HEK293 (cell line): ENCODE data around the gene ARHGEF7.

Source experiments
- CTCF ChIA-PET: fragments of 350-600 bp; formaldehyde crosslinking; extraction: SDS; loops from one replicate; lab custom pipeline; 2021; ENCODE audit warnings: antibody characterized with exemption; lab: Yijun Ruan, JAX
- POLR2A ChIA-PET: fragments of 300-600 bp; formaldehyde crosslinking; extraction: SDS; loops from one replicate; lab custom pipeline; 2020; ENCODE audit warnings: antibody characterized with exemption, inconsistent platforms; lab: Yijun Ruan, JAX
- H3K27ac ChIP-seq: fragments of 200-500 bp; sonication (Bioruptor generic); 2 replicates; pipeline ENCODE4 v1.5.1; 2014; ENCODE audit warnings: low read depth, low read length, control low read depth, inconsistent platforms; ENCODE audit errors: extremely low read depth
- H3K36me3 ChIP-seq, 2 experiments: fragments of 200-500 bp in 1 of 2; sonication (Bioruptor generic) in 1 of 2; 1 replicate in 1 of 2; 2 replicates in 1 of 2; pipeline ENCODE4 v1.5.1; 2014 to 2017; ENCODE audit warnings: inconsistent platforms in 2 of 2, low read length in 2 of 2; ENCODE audit not compliant: control insufficient read depth in 2 of 2, insufficient read depth in 1 of 2
- H3K4me1 ChIP-seq: fragments of 200-500 bp; sonication (Bioruptor generic); 2 replicates; pipeline ENCODE4 v1.5.1; 2014; ENCODE audit warnings: mild to moderate bottlenecking, low read length, inconsistent platforms; ENCODE audit not compliant: control insufficient read depth, insufficient read depth
- H3K4me3 ChIP-seq: 2 replicates; pipeline ENCODE4 v1.5.1; 2011; ENCODE audit warnings: low read depth, mild to moderate bottlenecking, control low read depth, low read length, moderate library complexity
- H3K9me3 ChIP-seq: fragments of 200-500 bp; sonication (Bioruptor generic); 2 replicates; pipeline ENCODE4 v1.5.1; 2014; ENCODE audit warnings: low read depth, low read length, inconsistent platforms; ENCODE audit not compliant: control insufficient read depth, insufficient read depth
- GLI4 ChIP-seq: fragments of 450-650 bp; formaldehyde crosslinking; IDR thresholded peaks from 2 replicates; pipeline ENCODE4 v1.5.1; 2016; ENCODE audit warnings: missing biosample characterization, missing genetic modification characterization
- HOXA7 ChIP-seq: sonication (generic); formaldehyde crosslinking; IDR thresholded peaks from 2 replicates; pipeline ENCODE4 v1.8.1; 2022; ENCODE audit warnings: missing genetic modification reagents, borderline replicate concordance
- HOXC10 ChIP-seq: sonication (generic); formaldehyde crosslinking; IDR thresholded peaks from 2 replicates; pipeline ENCODE4 v1.8.1; 2023; ENCODE audit warnings: mild to moderate bottlenecking, missing genetic modification reagents
- KLF10 ChIP-seq: fragments of 450-650 bp; IDR thresholded peaks from 2 replicates; pipeline ENCODE4 v1.5.1; 2018; ENCODE audit warnings: missing biosample characterization, mild to moderate bottlenecking, missing genetic modification characterization
- SP7 ChIP-seq: fragments of 450-650 bp; formaldehyde crosslinking; IDR thresholded peaks from 2 replicates; pipeline ENCODE4 v1.5.1; 2016; ENCODE audit warnings: missing biosample characterization, missing genetic modification characterization
- TRIM28 ChIP-seq: IDR thresholded peaks from 2 replicates; pipeline ENCODE4 v1.6.1; 2011; ENCODE audit warnings: low read length, control low read depth, borderline replicate concordance
- ZBTB17 ChIP-seq: fragments of 450-650 bp; formaldehyde crosslinking; IDR thresholded peaks from 2 replicates; pipeline ENCODE4 v1.5.1; 2016; ENCODE audit warnings: missing biosample characterization, missing genetic modification characterization
- ZEB2 ChIP-seq: fragments of 450-650 bp; formaldehyde crosslinking; IDR thresholded peaks from 2 replicates; pipeline ENCODE4 v1.5.1; 2016; ENCODE audit warnings: missing biosample characterization, missing genetic modification characterization
- ZFP41 ChIP-seq: fragments of 450-650 bp; formaldehyde crosslinking; IDR thresholded peaks from 2 replicates; pipeline ENCODE4 v1.5.1; 2016; ENCODE audit warnings: missing biosample characterization, missing genetic modification characterization, borderline replicate concordance
- ZNF138 ChIP-seq: fragments of 450-650 bp; formaldehyde crosslinking; IDR thresholded peaks from 2 replicates; pipeline ENCODE4 v1.5.1; 2016; ENCODE audit warnings: missing biosample characterization, missing genetic modification characterization, borderline replicate concordance
- ZNF335 ChIP-seq: fragments of 450-650 bp; formaldehyde crosslinking; conservative IDR thresholded peaks from 2 replicates; pipeline ENCODE4 v1.5.1; 2016; ENCODE audit warnings: missing biosample characterization, missing genetic modification characterization
- ZNF501 ChIP-seq: fragments of 450-650 bp; formaldehyde crosslinking; IDR thresholded peaks from 2 replicates; pipeline ENCODE4 v1.5.1; 2016; ENCODE audit warnings: missing biosample characterization, missing genetic modification characterization
- ZNF548 ChIP-seq: fragments of 450-650 bp; formaldehyde crosslinking; IDR thresholded peaks from 2 replicates; pipeline ENCODE4 v1.5.1; 2016; ENCODE audit warnings: missing biosample characterization, missing genetic modification characterization
- ZNF561 ChIP-seq: fragments of 450-650 bp; IDR thresholded peaks from 2 replicates; pipeline ENCODE4 v1.5.1; 2018; ENCODE audit warnings: missing biosample characterization, missing genetic modification characterization, borderline replicate concordance
- ZNF629 ChIP-seq: fragments of 450-650 bp; formaldehyde crosslinking; IDR thresholded peaks from 2 replicates; pipeline ENCODE4 v1.5.1; 2017; ENCODE audit warnings: missing biosample characterization, missing genetic modification characterization
- ZNF701 ChIP-seq: fragments of 450-650 bp; formaldehyde crosslinking; IDR thresholded peaks from 2 replicates; pipeline ENCODE4 v1.5.1; 2016; ENCODE audit warnings: missing biosample characterization, missing genetic modification characterization
- TF ChIP-seq, protein P1 (sequence below): fragments of 450-650 bp; formaldehyde crosslinking; IDR thresholded peaks from 2 replicates; pipeline ENCODE4 v1.5.1; 2016; ENCODE audit warnings: missing biosample characterization, missing genetic modification characterization
- TF ChIP-seq, protein P2 (sequence below): fragments of 450-650 bp; formaldehyde crosslinking; IDR thresholded peaks from 2 replicates; pipeline ENCODE4 v1.5.1; 2017; ENCODE audit warnings: missing biosample characterization, missing genetic modification characterization
- TF ChIP-seq, protein P3 (sequence below): fragments of 450-650 bp; formaldehyde crosslinking; conservative IDR thresholded peaks from 2 replicates; pipeline ENCODE4 v1.5.1; 2016; ENCODE audit warnings: low read depth, missing biosample characterization, missing genetic modification characterization
- TF ChIP-seq, protein P4 (sequence below): fragments of 450-650 bp; formaldehyde crosslinking; IDR thresholded peaks from 2 replicates; pipeline ENCODE4 v1.5.1; 2016; ENCODE audit warnings: missing biosample characterization, missing genetic modification characterization
- TF ChIP-seq, protein P5 (sequence below): fragments of 450-650 bp; formaldehyde crosslinking; IDR thresholded peaks from 2 replicates; pipeline ENCODE4 v1.5.1; 2017; ENCODE audit warnings: missing biosample characterization, missing genetic modification characterization
- TF ChIP-seq, protein P6 (sequence below): fragments of 450-650 bp; formaldehyde crosslinking; IDR thresholded peaks from 2 replicates; pipeline ENCODE4 v1.5.1; 2016; ENCODE audit warnings: missing biosample characterization, missing genetic modification characterization

ARHGEF7 gene

DNA sequence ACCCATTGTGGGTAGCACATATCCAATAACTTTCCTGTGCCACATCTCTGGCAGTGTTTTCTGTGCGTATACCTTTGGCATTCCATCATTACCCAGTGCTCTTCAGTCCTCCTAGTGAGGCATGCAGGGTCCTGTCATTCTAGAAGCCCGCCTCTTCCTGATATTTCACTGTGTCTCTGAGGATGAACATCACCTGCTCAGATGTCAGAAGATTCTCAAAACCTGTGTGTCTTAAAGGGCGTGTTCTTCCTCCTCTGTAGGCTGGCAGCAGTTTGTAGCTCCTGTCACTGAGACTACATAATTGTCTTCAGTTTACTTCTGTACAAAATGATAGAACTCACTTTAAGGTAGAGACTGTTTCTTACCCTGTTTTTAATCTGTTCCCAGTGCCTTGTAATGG, 148.5 kb downstream of the ARHGEF7 start (continued):
- TF ChIP-seq, protein P1, sequence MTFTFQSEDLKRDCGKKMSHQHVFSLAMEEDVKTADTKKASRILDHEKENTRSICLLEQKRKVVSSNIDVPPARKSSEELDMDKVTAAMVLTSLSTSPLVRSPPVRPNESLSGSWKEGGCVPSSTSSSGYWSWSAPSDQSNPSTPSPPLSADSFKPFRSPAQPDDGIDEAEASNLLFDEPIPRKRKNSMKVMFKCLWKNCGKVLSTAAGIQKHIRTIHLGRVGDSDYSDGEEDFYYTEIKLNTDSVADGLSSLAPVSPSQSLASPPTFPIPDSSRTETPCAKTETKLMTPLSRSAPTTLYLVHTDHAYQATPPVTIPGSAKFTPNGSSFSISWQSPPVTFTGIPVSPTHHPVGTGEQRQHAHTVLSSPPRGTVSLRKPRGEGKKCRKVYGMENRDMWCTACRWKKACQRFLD (tag by site-specific recombination), result no peak
- TF ChIP-seq, protein P2, sequence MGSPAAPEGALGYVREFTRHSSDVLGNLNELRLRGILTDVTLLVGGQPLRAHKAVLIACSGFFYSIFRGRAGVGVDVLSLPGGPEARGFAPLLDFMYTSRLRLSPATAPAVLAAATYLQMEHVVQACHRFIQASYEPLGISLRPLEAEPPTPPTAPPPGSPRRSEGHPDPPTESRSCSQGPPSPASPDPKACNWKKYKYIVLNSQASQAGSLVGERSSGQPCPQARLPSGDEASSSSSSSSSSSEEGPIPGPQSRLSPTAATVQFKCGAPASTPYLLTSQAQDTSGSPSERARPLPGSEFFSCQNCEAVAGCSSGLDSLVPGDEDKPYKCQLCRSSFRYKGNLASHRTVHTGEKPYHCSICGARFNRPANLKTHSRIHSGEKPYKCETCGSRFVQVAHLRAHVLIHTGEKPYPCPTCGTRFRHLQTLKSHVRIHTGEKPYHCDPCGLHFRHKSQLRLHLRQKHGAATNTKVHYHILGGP (tag by site-specific recombination), result no peak
- no peak for TF ChIP-seq ZNF629 (tag by site-specific recombination)

DNA sequence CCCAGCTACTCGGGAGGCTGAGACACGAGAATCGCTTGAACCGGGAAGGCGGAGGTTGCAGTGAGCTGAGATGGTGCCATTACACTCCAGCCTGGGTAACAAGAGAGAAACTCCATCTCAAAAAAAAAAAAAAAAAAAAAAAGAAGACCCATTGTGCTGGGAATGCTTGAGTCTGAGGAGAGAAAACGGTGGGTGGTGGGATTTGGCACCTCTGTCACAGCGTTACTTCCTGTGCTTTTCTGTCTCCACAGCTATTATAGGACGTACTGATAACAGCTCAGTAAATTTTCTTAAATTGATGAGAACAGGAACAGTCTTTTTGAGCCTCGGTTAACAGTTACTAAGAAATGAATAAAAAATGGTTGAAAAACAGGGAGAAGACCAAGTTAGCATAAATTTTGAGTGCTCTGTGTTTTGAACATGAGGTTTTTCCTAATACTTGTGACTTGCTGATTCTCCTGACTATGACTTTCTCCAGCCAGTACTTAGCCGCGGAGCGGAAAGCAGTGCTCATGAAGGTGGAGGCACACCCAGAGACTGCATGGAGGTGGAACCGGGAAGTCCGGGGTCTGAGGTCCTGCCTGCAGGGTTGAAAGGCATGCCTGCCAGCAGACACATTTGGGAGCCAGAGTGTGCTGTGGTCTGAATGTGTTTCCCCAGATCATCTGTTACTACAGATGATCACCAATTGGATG, 150.0 kb downstream of the ARHGEF7 start:
- ChIA-PET CTCF (no interaction called here), POLR2A (no interaction called here)
- no peak for TF ChIP-seq ZNF561 (tag by site-specific recombination)
- TF ChIP-seq ZBTB17 (tag by site-specific recombination), result no peak
- no peak for TF ChIP-seq ZNF501 (tag by site-specific recombination)
- no peak for TF ChIP-seq TRIM28
- TF ChIP-seq, protein P3, sequence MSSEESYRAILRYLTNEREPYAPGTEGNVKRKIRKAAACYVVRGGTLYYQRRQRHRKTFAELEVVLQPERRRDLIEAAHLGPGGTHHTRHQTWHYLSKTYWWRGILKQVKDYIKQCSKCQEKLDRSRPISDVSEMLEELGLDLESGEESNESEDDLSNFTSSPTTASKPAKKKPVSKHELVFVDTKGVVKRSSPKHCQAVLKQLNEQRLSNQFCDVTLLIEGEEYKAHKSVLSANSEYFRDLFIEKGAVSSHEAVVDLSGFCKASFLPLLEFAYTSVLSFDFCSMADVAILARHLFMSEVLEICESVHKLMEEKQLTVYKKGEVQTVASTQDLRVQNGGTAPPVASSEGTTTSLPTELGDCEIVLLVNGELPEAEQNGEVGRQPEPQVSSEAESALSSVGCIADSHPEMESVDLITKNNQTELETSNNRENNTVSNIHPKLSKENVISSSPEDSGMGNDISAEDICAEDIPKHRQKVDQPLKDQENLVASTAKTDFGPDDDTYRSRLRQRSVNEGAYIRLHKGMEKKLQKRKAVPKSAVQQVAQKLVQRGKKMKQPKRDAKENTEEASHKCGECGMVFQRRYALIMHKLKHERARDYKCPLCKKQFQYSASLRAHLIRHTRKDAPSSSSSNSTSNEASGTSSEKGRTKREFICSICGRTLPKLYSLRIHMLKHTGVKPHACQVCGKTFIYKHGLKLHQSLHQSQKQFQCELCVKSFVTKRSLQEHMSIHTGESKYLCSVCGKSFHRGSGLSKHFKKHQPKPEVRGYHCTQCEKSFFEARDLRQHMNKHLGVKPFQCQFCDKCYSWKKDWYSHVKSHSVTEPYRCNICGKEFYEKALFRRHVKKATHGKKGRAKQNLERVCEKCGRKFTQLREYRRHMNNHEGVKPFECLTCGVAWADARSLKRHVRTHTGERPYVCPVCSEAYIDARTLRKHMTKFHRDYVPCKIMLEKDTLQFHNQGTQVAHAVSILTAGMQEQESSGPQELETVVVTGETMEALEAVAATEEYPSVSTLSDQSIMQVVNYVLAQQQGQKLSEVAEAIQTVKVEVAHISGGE (tag by site-specific recombination), result no peak
- TF ChIP-seq HOXA7, result no peak
- no peak for TF ChIP-seq ZNF335 (tag by site-specific recombination)
- no peak for TF ChIP-seq ZNF701
- no peak for TF ChIP-seq ZNF548
- TF ChIP-seq, protein P4, sequence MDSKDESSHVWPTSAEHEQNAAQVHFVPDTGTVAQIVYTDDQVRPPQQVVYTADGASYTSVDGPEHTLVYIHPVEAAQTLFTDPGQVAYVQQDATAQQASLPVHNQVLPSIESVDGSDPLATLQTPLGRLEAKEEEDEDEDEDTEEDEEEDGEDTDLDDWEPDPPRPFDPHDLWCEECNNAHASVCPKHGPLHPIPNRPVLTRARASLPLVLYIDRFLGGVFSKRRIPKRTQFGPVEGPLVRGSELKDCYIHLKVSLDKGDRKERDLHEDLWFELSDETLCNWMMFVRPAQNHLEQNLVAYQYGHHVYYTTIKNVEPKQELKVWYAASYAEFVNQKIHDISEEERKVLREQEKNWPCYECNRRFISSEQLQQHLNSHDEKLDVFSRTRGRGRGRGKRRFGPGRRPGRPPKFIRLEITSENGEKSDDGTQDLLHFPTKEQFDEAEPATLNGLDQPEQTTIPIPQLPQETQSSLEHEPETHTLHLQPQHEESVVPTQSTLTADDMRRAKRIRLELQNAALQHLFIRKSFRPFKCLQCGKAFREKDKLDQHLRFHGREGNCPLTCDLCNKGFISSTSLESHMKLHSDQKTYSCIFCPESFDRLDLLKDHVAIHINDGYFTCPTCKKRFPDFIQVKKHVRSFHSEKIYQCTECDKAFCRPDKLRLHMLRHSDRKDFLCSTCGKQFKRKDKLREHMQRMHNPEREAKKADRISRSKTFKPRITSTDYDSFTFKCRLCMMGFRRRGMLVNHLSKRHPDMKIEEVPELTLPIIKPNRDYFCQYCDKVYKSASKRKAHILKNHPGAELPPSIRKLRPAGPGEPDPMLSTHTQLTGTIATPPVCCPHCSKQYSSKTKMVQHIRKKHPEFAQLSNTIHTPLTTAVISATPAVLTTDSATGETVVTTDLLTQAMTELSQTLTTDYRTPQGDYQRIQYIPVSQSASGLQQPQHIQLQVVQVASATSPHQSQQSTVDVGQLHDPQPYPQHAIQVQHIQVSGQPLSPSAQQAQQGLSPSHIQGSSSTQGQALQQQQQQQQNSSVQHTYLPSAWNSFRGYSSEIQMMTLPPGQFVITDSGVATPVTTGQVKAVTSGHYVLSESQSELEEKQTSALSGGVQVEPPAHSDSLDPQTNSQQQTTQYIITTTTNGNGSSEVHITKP (tag by site-specific recombination), result no peak
- TF ChIP-seq ZNF138 (tag by site-specific recombination), result no peak
- TF ChIP-seq GLI4 (tag by site-specific recombination), result no peak
- TF ChIP-seq ZEB2, result no peak
- TF ChIP-seq, protein P5, sequence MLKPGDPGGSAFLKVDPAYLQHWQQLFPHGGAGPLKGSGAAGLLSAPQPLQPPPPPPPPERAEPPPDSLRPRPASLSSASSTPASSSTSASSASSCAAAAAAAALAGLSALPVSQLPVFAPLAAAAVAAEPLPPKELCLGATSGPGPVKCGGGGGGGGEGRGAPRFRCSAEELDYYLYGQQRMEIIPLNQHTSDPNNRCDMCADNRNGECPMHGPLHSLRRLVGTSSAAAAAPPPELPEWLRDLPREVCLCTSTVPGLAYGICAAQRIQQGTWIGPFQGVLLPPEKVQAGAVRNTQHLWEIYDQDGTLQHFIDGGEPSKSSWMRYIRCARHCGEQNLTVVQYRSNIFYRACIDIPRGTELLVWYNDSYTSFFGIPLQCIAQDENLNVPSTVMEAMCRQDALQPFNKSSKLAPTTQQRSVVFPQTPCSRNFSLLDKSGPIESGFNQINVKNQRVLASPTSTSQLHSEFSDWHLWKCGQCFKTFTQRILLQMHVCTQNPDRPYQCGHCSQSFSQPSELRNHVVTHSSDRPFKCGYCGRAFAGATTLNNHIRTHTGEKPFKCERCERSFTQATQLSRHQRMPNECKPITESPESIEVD, result no peak
- TF ChIP-seq HOXC10, result no peak
- TF ChIP-seq ZFP41 (tag by site-specific recombination), result no peak
- no peak for TF ChIP-seq SP7
- no peak for TF ChIP-seq KLF10 (tag by site-specific recombination)
- TF ChIP-seq, protein P6, sequence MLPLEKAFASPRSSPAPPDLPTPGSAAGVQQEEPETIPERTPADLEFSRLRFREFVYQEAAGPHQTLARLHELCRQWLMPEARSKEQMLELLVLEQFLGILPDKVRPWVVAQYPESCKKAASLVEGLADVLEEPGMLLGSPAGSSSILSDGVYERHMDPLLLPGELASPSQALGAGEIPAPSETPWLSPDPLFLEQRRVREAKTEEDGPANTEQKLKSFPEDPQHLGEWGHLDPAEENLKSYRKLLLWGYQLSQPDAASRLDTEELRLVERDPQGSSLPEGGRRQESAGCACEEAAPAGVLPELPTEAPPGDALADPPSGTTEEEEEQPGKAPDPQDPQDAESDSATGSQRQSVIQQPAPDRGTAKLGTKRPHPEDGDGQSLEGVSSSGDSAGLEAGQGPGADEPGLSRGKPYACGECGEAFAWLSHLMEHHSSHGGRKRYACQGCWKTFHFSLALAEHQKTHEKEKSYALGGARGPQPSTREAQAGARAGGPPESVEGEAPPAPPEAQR (tag by site-specific recombination), result no peak
- Histone ChIP-seq H3K4me3 (no peak overlapping the region), H3K4me1 (no peaks in the 10 kb centered on the region), H3K9me3 (no peaks in the 10 kb centered on the region), H3K36me3 (peaks cover 0 to 34% of the 10 kb centered on the region in 2 experiments; a peak in 1 of 3 replicates), H3K27ac (no peak overlapping the region)
